ENCODE measurements around the gene C15orf40.
"Not testable (repeated sequence)": the region's sequence is repeated elsewhere in the genome, so short reads cannot be mapped to it uniquely, and the experiment has no call there.

The C15orf40 gene

DNA sequence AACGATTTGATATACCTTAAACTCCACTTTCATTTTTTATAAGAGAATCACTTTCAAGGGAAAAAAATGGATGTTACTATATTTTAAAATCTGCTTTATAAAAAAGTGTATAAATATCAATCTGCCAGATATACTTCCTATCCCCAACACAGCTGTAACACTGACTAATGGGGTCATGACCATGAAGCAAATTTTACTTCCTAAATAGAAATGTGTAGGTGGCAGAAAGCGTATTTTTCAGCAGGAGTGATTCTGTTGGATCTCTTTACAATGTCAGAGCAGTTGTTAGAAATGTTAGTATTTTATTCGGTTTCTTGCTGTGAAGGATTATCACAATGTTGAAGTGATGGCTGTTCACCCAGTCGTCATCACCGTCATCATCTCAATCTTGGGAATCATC lies 5.5 kb upstream of the C15orf40 start:
- H3K4me3 ChIP-seq (ENCODE audit: low read depth, low read length): no peak overlapping the region
- H3K9me3 ChIP-seq (ENCODE audit: severe bottlenecking): no peaks in the 10 kb centered on the region
- no peak for DNase-seq
- no peak overlapping the region for H3K27ac ChIP-seq
- peaks cover 40% of the 10 kb centered on the region for H3K36me3 ChIP-seq
- no peaks in the 10 kb centered on the region for H3K27me3 ChIP-seq (ENCODE audit: insufficient read depth, low read depth, severe bottlenecking)
- TF ChIP-seq, protein P1, sequence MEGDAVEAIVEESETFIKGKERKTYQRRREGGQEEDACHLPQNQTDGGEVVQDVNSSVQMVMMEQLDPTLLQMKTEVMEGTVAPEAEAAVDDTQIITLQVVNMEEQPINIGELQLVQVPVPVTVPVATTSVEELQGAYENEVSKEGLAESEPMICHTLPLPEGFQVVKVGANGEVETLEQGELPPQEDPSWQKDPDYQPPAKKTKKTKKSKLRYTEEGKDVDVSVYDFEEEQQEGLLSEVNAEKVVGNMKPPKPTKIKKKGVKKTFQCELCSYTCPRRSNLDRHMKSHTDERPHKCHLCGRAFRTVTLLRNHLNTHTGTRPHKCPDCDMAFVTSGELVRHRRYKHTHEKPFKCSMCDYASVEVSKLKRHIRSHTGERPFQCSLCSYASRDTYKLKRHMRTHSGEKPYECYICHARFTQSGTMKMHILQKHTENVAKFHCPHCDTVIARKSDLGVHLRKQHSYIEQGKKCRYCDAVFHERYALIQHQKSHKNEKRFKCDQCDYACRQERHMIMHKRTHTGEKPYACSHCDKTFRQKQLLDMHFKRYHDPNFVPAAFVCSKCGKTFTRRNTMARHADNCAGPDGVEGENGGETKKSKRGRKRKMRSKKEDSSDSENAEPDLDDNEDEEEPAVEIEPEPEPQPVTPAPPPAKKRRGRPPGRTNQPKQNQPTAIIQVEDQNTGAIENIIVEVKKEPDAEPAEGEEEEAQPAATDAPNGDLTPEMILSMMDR (IDR thresholded peaks at IDR 0.05; ENCODE audit: low read depth, low read length): no peak

DNA sequence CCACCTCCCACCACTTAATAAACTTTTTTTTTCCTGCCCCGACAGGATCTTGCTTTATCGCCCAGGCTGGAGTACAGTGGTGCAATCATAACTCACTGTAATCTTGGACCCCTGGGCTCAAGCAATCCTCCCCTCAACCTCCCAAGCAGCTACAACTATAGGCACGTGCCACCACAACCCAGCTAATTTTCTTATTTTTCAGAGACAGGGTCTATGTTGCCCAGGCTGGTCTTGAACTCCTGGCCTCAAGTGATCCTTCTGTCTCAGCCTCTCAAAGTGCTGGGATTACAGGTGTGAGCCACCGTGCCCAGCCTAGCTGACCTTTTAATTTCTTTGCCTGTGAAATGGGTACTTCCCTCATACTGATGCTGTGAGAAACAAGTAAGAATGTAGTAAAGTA lies 3.9 kb upstream of the C15orf40 start:
- TF ChIP-seq, protein P1 (IDR thresholded peaks at IDR 0.05; ENCODE audit: low read depth, low read length): no peak

DNA sequence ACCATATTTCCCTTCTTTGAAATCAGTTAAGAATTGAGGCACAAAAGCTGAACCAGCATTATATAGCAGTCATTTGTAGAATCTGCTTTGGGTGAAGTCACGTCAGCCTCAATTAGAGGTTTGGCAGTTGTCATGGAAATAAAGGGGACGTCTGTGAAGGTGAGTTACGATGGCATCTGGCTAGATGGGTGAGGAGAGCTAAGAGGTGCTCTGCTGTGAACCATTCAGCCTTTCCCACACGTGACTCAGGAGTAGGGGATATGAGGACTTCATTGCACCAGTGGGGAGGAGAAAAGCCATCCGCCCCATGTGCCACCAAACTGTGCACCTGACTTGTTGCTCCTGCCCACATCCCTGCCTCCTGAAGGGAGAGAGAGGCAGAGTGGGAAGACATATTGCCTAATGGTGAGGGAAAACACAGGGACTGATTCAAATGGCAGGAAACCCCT lies 2.8 kb upstream of the C15orf40 start:
- Histone ChIP-seq H3K4me3 (ENCODE audit: low read depth, low read length) (no peak overlapping the region), H3K27ac (no peak overlapping the region), H3K9me3 (ENCODE audit: severe bottlenecking) (no peaks in the 10 kb centered on the region), H3K27me3 (ENCODE audit: insufficient read depth, low read depth, severe bottlenecking) (no peaks in the 10 kb centered on the region), H3K36me3 (peaks cover 34% of the 10 kb centered on the region)
- TF ChIP-seq, protein P1 (IDR thresholded peaks at IDR 0.05; ENCODE audit: low read depth, low read length): no peak
- DNase-seq: no peak

More for the DNA sequence above, 3.9 kb upstream of the C15orf40 start:
- peaks cover 33% of the 10 kb centered on the region for H3K36me3 ChIP-seq
- H3K9me3 ChIP-seq (ENCODE audit: severe bottlenecking): no peaks in the 10 kb centered on the region
- H3K4me3 ChIP-seq (ENCODE audit: low read depth, low read length): no peak overlapping the region
- no peaks in the 10 kb centered on the region for H3K27me3 ChIP-seq (ENCODE audit: insufficient read depth, low read depth, severe bottlenecking)
- no peak for DNase-seq
- H3K27ac ChIP-seq: no peak overlapping the region

DNA sequence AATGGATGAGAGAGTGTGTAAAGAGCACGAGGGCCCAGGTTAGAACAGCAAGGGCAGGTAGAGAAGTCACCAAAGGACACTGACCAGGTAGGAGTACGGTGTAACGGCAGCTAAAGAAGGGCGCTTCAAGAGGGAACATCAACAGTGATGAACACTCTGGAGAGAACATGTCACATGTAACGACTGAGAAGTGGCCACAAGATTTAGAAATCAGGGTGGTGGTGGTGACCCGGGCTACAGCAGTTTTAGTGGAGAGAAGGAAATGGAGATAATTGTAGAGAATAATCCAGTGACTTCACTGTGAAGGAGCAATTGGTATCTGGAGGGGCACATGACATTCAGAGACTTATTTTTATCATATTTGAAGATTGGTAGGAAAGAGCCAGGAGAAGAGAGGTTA lies 1.2 kb upstream of the C15orf40 start:
- H3K27ac ChIP-seq: no peak overlapping the region

DNA sequence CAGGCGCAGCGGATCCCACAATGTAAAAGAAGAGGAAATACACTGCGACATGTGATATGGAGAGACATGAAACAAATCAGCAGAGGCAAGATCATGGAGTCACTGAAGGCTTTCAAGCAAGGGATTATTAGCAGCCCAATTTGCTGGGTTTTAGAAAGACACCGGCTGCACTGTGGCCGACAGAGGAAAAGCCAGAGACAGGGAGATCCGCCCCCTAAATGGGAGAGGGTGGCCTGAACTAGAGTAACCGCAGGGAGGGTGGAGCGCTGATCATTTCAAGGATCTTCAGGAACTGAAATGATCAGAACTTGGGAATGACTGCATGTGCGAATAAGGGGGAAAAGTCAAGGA lies 612 bp upstream of the C15orf40 start:
- DNase-seq: no peak
- H3K36me3 ChIP-seq: peaks cover 37% of the 10 kb centered on the region
- peak overlapping the region; percentile 90 for H3K27ac ChIP-seq
- no peak overlapping the region; the same call in 1 of the 2 replicates for H3K4me3 ChIP-seq (ENCODE audit: low read depth, low read length)
- no peaks in the 10 kb centered on the region for H3K27me3 ChIP-seq (ENCODE audit: insufficient read depth, low read depth, severe bottlenecking)
- TF ChIP-seq, protein P1 (IDR thresholded peaks at IDR 0.05; ENCODE audit: low read depth, low read length): no peak
- H3K9me3 ChIP-seq (ENCODE audit: severe bottlenecking): no peaks in the 10 kb centered on the region

More for the DNA sequence above, 1.2 kb upstream of the C15orf40 start:
- TF ChIP-seq, protein P1 (IDR thresholded peaks at IDR 0.05; ENCODE audit: low read depth, low read length): no peak
- DNase-seq: no peak
- Histone ChIP-seq H3K27me3 (ENCODE audit: insufficient read depth, low read depth, severe bottlenecking) (no peaks in the 10 kb centered on the region), H3K36me3 (peaks cover 37% of the 10 kb centered on the region), H3K9me3 (ENCODE audit: severe bottlenecking) (no peaks in the 10 kb centered on the region), H3K4me3 (ENCODE audit: low read depth, low read length) (no peak overlapping the region)

DNA sequence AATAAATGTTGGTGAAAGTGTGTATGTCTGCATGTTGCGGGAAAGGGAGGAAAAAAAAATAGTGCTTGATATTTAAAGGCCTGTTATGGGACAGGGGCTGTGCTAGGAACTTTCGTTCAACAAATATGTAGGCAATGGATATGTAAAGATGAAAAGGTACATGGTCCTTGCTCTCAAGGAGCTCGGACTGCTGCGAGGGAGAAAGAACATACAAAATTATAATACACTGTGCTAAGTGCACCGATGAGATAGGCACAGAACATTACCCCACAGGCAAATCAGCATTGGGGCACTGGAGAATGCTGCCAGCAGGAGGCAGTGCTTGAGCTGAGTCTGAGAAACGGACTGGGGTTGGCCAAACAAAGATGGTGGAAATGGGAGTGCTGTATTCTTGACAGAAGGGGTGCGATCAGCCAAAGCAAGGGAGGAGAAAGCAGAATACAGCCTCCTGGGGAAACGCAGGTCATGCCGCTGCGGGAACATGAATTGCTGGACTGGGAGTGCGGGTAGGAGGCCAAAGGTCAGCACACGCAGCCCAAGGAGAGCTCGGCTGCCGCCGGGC lies 649 bp downstream of the C15orf40 start:
- DNase-seq: peak; percentile 86
- Histone ChIP-seq H3K27ac (peak overlapping the region; percentile 90), H3K9me3 (ENCODE audit: severe bottlenecking) (no peaks in the 10 kb centered on the region), H3K36me3 (peaks cover 42% of the 10 kb centered on the region), H3K27me3 (ENCODE audit: insufficient read depth, low read depth, severe bottlenecking) (no peaks in the 10 kb centered on the region), H3K4me3 (ENCODE audit: low read depth, low read length) (peak overlapping the region; percentile 67)
- TF ChIP-seq, protein P1 (IDR thresholded peaks at IDR 0.05; ENCODE audit: low read depth, low read length): peak; percentile 93

DNA sequence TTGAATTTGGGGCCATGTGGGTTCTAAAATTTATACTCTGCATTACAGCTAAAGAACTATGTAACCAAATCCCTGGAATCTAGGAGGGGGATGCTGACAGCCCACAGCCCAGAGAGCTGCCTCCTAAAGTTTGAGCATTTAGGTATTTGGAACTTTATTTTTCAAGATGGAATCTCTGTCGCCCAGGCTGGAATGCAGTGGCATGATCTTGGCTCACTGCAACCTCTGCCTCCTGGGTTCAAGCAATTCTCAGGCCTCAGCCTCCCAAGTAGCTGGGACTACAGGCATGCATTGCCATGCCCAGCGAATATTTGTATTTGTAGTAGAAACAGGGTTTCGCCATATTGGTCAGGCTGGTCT lies 10.8 kb downstream of the C15orf40 start:
- not testable (repeated sequence) for H3K27me3 ChIP-seq (ENCODE audit: insufficient read depth, low read depth, severe bottlenecking); DNase-seq; H3K36me3 ChIP-seq; H3K4me3 ChIP-seq (ENCODE audit: low read depth, low read length); H3K9me3 ChIP-seq (ENCODE audit: severe bottlenecking); H3K27ac ChIP-seq
